Astrocyte (in vitro differentiated cells and primary cell): ENCODE measurements around the gene PACS2.

Experiments used
- CTCF ChIP-seq: IDR thresholded peaks from 2 replicates; pipeline ENCODE4 v1.5.1; 2011; ENCODE audit warnings: low read depth, mild to moderate bottlenecking, inconsistent platforms, low read length, moderate library complexity; ENCODE audit not compliant: insufficient read depth
- EZH2 ChIP-seq: IDR thresholded peaks from 2 replicates; pipeline ENCODE4 v1.6.1; 2012; ENCODE audit warnings: mild to moderate bottlenecking, low read length, inconsistent platforms; ENCODE audit not compliant: insufficient read depth

DNA sequence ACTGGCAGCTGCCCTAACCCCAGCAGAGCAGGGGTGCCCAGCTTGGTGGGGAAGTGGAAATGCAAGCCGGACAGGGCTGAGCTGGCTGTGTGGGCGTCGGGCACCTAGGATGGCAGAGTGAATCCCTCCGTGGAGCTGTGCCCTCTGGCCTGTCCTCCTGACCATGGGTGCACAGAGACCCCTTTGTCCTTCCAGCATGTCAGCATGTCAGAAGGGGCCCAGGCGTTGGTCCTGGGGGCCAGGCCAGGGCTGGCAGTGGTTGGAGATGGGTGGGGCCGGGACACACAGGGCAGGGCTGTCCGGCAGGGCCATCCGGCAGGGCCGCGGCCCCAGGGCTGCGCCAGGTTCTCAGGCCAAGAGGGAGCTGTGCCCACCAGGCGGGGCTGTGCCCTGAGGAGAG lies 75.0 kb downstream of the PACS2 start:
- TF ChIP-seq CTCF = no peak
- TF ChIP-seq EZH2 = no peak
